ENCODE measurements around the gene CDKN3. TPM values are rescaled to one million over a fixed set of nuclear protein-coding genes. Genes with fewer than 3 reads are reported as not detected.

The CDKN3 gene
- polyA plus RNA-seq, 3 donors = 0.45 to 1.8 (median 0.65) TPM

- no peaks in the 10 kb centered on the region for H4K20me1 ChIP-seq (ENCODE audit: insufficient read depth, low read length)
- no peak for TF ChIP-seq CTCF (IDR thresholded peaks at IDR 0.05)
- H3K4me3 Mint-ChIP-seq = peak overlapping the region; percentile 22 to 43
- no peaks in the 10 kb centered on the region for H3K27me3 ChIP-seq (ENCODE audit: control insufficient read depth in 2 of 2, insufficient read depth in 2 of 2, low read length in 2 of 2)
- H2AFZ ChIP-seq (ENCODE audit: insufficient read depth, low read depth, low read length, poor library complexity, severe bottlenecking) = no peak overlapping the region
- H3K27ac Mint-ChIP-seq = no peak overlapping the region
- peaks cover 10% of the 10 kb centered on the region for H3K4me1 Mint-ChIP-seq
- no peaks in the 10 kb centered on the region for H3K4me1 ChIP-seq (ENCODE audit: control insufficient read depth in 1 of 2, insufficient read depth in 2 of 2, low read length in 2 of 2)
- H3K27me3 Mint-ChIP-seq (ENCODE audit: low read depth in 3 of 3) = peaks cover 0 to 2% (median 0%) of the 10 kb centered on the region in 3 donors
- H3K4me2 ChIP-seq (replicated peaks; ENCODE audit: extremely low read depth, low read length, poor library complexity, severe bottlenecking) = no peak overlapping the region
- no peaks in the 10 kb centered on the region for H3K9me3 Mint-ChIP-seq
- H3K9ac ChIP-seq (ENCODE audit: insufficient read depth, low read length, poor library complexity, severe bottlenecking) = no peak overlapping the region
- no peaks in the 10 kb centered on the region for H3K79me2 ChIP-seq (ENCODE audit: insufficient read depth, low read length)
- H3K9me3 ChIP-seq (replicated peaks in 1 of 2; ENCODE audit: control insufficient read depth in 1 of 2, insufficient read depth in 1 of 2, low read length in 2 of 2) = no peaks in the 10 kb centered on the region
- no peak for DNase-seq
- H3K36me3 Mint-ChIP-seq = no peaks in the 10 kb centered on the region
- H3K27ac ChIP-seq (ENCODE audit: low read depth in 1 of 2, low read length in 2 of 2) = no peak overlapping the region
- 48% methylated on average over 4 of the region's 5 CpGs for WGBS (ENCODE audit: insufficient coverage)
- H3K36me3 ChIP-seq (replicated peaks in 1 of 2; ENCODE audit: control insufficient read depth in 1 of 2, insufficient read depth in 2 of 2, low read length in 2 of 2) = no peaks in the 10 kb centered on the region
- H3K4me3 ChIP-seq (replicated peaks in 1 of 3; ENCODE audit: low read depth in 2 of 3, low read length in 3 of 3) = no peak overlapping the region
- intact Hi-C loops (cut with micrococcal nuclease) = no loop called here
These were observed 33.9 kb upstream of the CDKN3 start for GRCh38 chr14:54362759-54363437.

GRCh38 chr14:54364555-54365415 lies 32.0 kb upstream of the CDKN3 start:
- no peak overlapping the region for H3K4me2 ChIP-seq (replicated peaks; ENCODE audit: extremely low read depth, low read length, poor library complexity, severe bottlenecking)
- no peaks in the 10 kb centered on the region for H3K27me3 Mint-ChIP-seq (ENCODE audit: low read depth in 3 of 3)

More at GRCh38 chr14:54364555-54365415, 32.0 kb upstream of the CDKN3 start:
- Mint-ChIP-seq H3K27ac (no peak overlapping the region), H3K4me3 (no peak overlapping the region), H3K9me3 (no peaks in the 10 kb centered on the region), H3K4me1 (peaks cover 10% of the 10 kb centered on the region), H3K36me3 (no peaks in the 10 kb centered on the region)
- Histone ChIP-seq H3K4me3 (replicated peaks in 1 of 3; ENCODE audit: low read depth in 2 of 3, low read length in 3 of 3) (no peak overlapping the region), H3K79me2 (ENCODE audit: insufficient read depth, low read length) (no peaks in the 10 kb centered on the region), H3K27ac (ENCODE audit: low read depth in 1 of 2, low read length in 2 of 2) (no peak overlapping the region), H3K9ac (ENCODE audit: insufficient read depth, low read length, poor library complexity, severe bottlenecking) (no peak overlapping the region), H3K27me3 (ENCODE audit: control insufficient read depth in 2 of 2, insufficient read depth in 2 of 2, low read length in 2 of 2) (no peaks in the 10 kb centered on the region), H3K9me3 (replicated peaks in 1 of 2; ENCODE audit: control insufficient read depth in 1 of 2, insufficient read depth in 1 of 2, low read length in 2 of 2) (no peaks in the 10 kb centered on the region), H2AFZ (ENCODE audit: insufficient read depth, low read depth, low read length, poor library complexity, severe bottlenecking) (no peak overlapping the region), H3K36me3 (replicated peaks in 1 of 2; ENCODE audit: control insufficient read depth in 1 of 2, insufficient read depth in 2 of 2, low read length in 2 of 2) (no peaks in the 10 kb centered on the region), H3K4me1 (ENCODE audit: control insufficient read depth in 1 of 2, insufficient read depth in 2 of 2, low read length in 2 of 2) (no peaks in the 10 kb centered on the region), H4K20me1 (ENCODE audit: insufficient read depth, low read length) (no peaks in the 10 kb centered on the region)
- DNase-seq = no peak
- no peak for TF ChIP-seq CTCF (IDR thresholded peaks at IDR 0.05)
- intact Hi-C loops (cut with micrococcal nuclease) = no loop called here
- WGBS (ENCODE audit: insufficient coverage) = 88% methylated on average over 8 of the region's 9 CpGs
